Activated T-cell treated with anti-CD3 and anti-CD28 coated beads, Interleukin-2, amount 50 U/mL, for 24 hours (primary cell): ENCODE measurements around the gene PSD2.

Source experiments
- DNase-seq: peaks from one replicate; pipeline ENCODE4 v3.0.0-alpha.2; 2020
- H3K27ac Mint-ChIP-seq: 2 replicates; pipeline ENCODE4 v1.8.0; 2020; ENCODE audit warnings: mild to moderate bottlenecking, mixed read lengths
- H3K27me3 Mint-ChIP-seq: 2 replicates; pipeline ENCODE4 v1.8.0; 2020; ENCODE audit warnings: mixed read lengths
- H3K36me3 Mint-ChIP-seq: 2 replicates; pipeline ENCODE4 v1.8.0; 2020; ENCODE audit warnings: low read depth, mixed read lengths
- H3K4me1 Mint-ChIP-seq: 2 replicates; pipeline ENCODE4 v1.8.0; 2020; ENCODE audit warnings: low read depth, mixed read lengths
- H3K4me3 Mint-ChIP-seq: 2 replicates; pipeline ENCODE4 v1.8.0; 2020; ENCODE audit warnings: mild to moderate bottlenecking, moderate library complexity, mixed read lengths
- H3K9me3 Mint-ChIP-seq: 2 replicates; pipeline ENCODE4 v1.8.0; 2020; ENCODE audit warnings: mixed read lengths

PSD2 gene

GRCh38 chr5:139867109-139867508 lies 71.5 kb downstream of the PSD2 start:
- DNase-seq, result no peak
- no peaks in the 10 kb centered on the region for H3K36me3 Mint-ChIP-seq
- no peak overlapping the region for H3K27ac Mint-ChIP-seq
- peaks cover 3% of the 10 kb centered on the region for H3K27me3 Mint-ChIP-seq
- no peaks in the 10 kb centered on the region for H3K4me1 Mint-ChIP-seq
- H3K9me3 Mint-ChIP-seq, result no peaks in the 10 kb centered on the region
- no peak overlapping the region for H3K4me3 Mint-ChIP-seq

GRCh38 chr5:139867581-139867980 lies 72.0 kb downstream of the PSD2 start:
- no peak for DNase-seq
- no peaks in the 10 kb centered on the region for H3K4me1 Mint-ChIP-seq
- H3K27ac Mint-ChIP-seq, result no peak overlapping the region
- H3K36me3 Mint-ChIP-seq, result no peaks in the 10 kb centered on the region
- no peaks in the 10 kb centered on the region for H3K9me3 Mint-ChIP-seq
- H3K4me3 Mint-ChIP-seq, result no peak overlapping the region
- peaks cover 3% of the 10 kb centered on the region for H3K27me3 Mint-ChIP-seq

- no peak overlapping the region for H3K4me3 Mint-ChIP-seq
- H3K27ac Mint-ChIP-seq, result no peak overlapping the region
- DNase-seq, result no peak
- H3K9me3 Mint-ChIP-seq, result no peaks in the 10 kb centered on the region
- peaks cover 12% of the 10 kb centered on the region for H3K27me3 Mint-ChIP-seq
- no peaks in the 10 kb centered on the region for H3K36me3 Mint-ChIP-seq
- H3K4me1 Mint-ChIP-seq, result no peaks in the 10 kb centered on the region
These were observed 73.6 kb downstream of the PSD2 start for GRCh38 chr5:139869042-139869790.

- Mint-ChIP-seq H3K27ac (no peak overlapping the region), H3K36me3 (no peaks in the 10 kb centered on the region), H3K4me1 (no peaks in the 10 kb centered on the region), H3K27me3 (peaks cover 14% of the 10 kb centered on the region), H3K9me3 (no peaks in the 10 kb centered on the region), H3K4me3 (no peak overlapping the region)
- no peak for DNase-seq
These were observed 75.1 kb downstream of the PSD2 start for GRCh38 chr5:139870677-139871076.

GRCh38 chr5:139871614-139872013 lies 76.0 kb downstream of the PSD2 start:
- no peak for DNase-seq
- Mint-ChIP-seq H3K36me3 (no peaks in the 10 kb centered on the region), H3K4me3 (no peak overlapping the region), H3K27me3 (peaks cover 14% of the 10 kb centered on the region), H3K4me1 (no peaks in the 10 kb centered on the region), H3K27ac (no peak overlapping the region), H3K9me3 (no peaks in the 10 kb centered on the region)

- Mint-ChIP-seq H3K36me3 (no peaks in the 10 kb centered on the region), H3K4me1 (no peaks in the 10 kb centered on the region), H3K9me3 (no peaks in the 10 kb centered on the region), H3K27ac (no peak overlapping the region), H3K27me3 (peaks cover 14% of the 10 kb centered on the region), H3K4me3 (no peak overlapping the region)
- DNase-seq, result no peak
These were observed 76.6 kb downstream of the PSD2 start for GRCh38 chr5:139872052-139872766.

- Mint-ChIP-seq H3K27me3 (peaks cover 14% of the 10 kb centered on the region), H3K9me3 (no peaks in the 10 kb centered on the region), H3K4me1 (no peaks in the 10 kb centered on the region), H3K27ac (no peak overlapping the region), H3K36me3 (no peaks in the 10 kb centered on the region), H3K4me3 (no peak overlapping the region)
- DNase-seq, result no peak
These were observed 77.5 kb downstream of the PSD2 start for GRCh38 chr5:139872851-139873794.

- DNase-seq, result no peak
- H3K4me3 Mint-ChIP-seq, result no peak overlapping the region
- H3K36me3 Mint-ChIP-seq, result no peaks in the 10 kb centered on the region
- H3K27me3 Mint-ChIP-seq, result peaks cover 14% of the 10 kb centered on the region
- no peak overlapping the region for H3K27ac Mint-ChIP-seq
- no peaks in the 10 kb centered on the region for H3K9me3 Mint-ChIP-seq
- H3K4me1 Mint-ChIP-seq, result no peaks in the 10 kb centered on the region
These were observed 80.3 kb downstream of the PSD2 start for GRCh38 chr5:139875957-139876356.

GRCh38 chr5:139877129-139877597 lies 81.6 kb downstream of the PSD2 start:
- Mint-ChIP-seq H3K36me3 (no peaks in the 10 kb centered on the region), H3K9me3 (no peaks in the 10 kb centered on the region), H3K4me3 (no peak overlapping the region), H3K27me3 (peaks cover 12% of the 10 kb centered on the region), H3K4me1 (no peaks in the 10 kb centered on the region), H3K27ac (no peak overlapping the region)
- no peak for DNase-seq

GRCh38 chr5:139878093-139878492 lies 82.5 kb downstream of the PSD2 start:
- DNase-seq, result no peak
- H3K27ac Mint-ChIP-seq, result no peak overlapping the region
- no peak overlapping the region for H3K4me3 Mint-ChIP-seq
- no peaks in the 10 kb centered on the region for H3K36me3 Mint-ChIP-seq
- no peaks in the 10 kb centered on the region for H3K9me3 Mint-ChIP-seq
- H3K27me3 Mint-ChIP-seq, result peaks cover 12% of the 10 kb centered on the region
- H3K4me1 Mint-ChIP-seq, result no peaks in the 10 kb centered on the region

- H3K9me3 Mint-ChIP-seq, result no peaks in the 10 kb centered on the region
- no peak overlapping the region for H3K4me3 Mint-ChIP-seq
- H3K27me3 Mint-ChIP-seq, result peaks cover 3% of the 10 kb centered on the region
- H3K27ac Mint-ChIP-seq, result no peak overlapping the region
- no peaks in the 10 kb centered on the region for H3K4me1 Mint-ChIP-seq
- no peaks in the 10 kb centered on the region for H3K36me3 Mint-ChIP-seq
- no peak for DNase-seq
These were observed 85.0 kb downstream of the PSD2 start for GRCh38 chr5:139880416-139881142.

- H3K4me1 Mint-ChIP-seq, result no peaks in the 10 kb centered on the region
- no peak overlapping the region for H3K4me3 Mint-ChIP-seq
- H3K27ac Mint-ChIP-seq, result no peak overlapping the region
- no peak for DNase-seq
- no peaks in the 10 kb centered on the region for H3K9me3 Mint-ChIP-seq
- peaks cover 3% of the 10 kb centered on the region for H3K27me3 Mint-ChIP-seq
- no peaks in the 10 kb centered on the region for H3K36me3 Mint-ChIP-seq
These were observed 85.6 kb downstream of the PSD2 start for GRCh38 chr5:139881143-139881733.

- no peak for DNase-seq
- Mint-ChIP-seq H3K4me3 (no peak overlapping the region), H3K27me3 (peaks cover 3% of the 10 kb centered on the region), H3K27ac (no peak overlapping the region), H3K36me3 (no peaks in the 10 kb centered on the region), H3K9me3 (no peaks in the 10 kb centered on the region), H3K4me1 (no peaks in the 10 kb centered on the region)
These were observed 86.7 kb downstream of the PSD2 start for GRCh38 chr5:139882316-139882715.
